Measurements from ENCODE around the gene FGF16.

- TF ChIP-seq CTCF (IDR thresholded peaks at IDR 0.05; ENCODE audit: poor library complexity): no peak
- TF ChIP-seq EZH2 (IDR thresholded peaks at IDR 0.05; ENCODE audit: borderline replicate concordance): no peak
Observed at GRCh38 chrX:77453190-77453589, 6.0 kb downstream of the FGF16 start.

All from hepatocyte (in vitro differentiated cells).